ENCODE data around the gene TFCP2.
A peak's percentile ranks its signal among the peaks of the same experiment; 100 is the strongest.
"Not testable (repeated sequence)": the region's sequence is repeated elsewhere in the genome, so short reads cannot be mapped to it uniquely, and the experiment has no call there.

TFCP2 gene, protein sequence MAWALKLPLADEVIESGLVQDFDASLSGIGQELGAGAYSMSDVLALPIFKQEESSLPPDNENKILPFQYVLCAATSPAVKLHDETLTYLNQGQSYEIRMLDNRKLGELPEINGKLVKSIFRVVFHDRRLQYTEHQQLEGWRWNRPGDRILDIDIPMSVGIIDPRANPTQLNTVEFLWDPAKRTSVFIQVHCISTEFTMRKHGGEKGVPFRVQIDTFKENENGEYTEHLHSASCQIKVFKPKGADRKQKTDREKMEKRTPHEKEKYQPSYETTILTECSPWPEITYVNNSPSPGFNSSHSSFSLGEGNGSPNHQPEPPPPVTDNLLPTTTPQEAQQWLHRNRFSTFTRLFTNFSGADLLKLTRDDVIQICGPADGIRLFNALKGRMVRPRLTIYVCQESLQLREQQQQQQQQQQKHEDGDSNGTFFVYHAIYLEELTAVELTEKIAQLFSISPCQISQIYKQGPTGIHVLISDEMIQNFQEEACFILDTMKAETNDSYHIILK

GRCh38 chr12:51172515-51173431, at the start of gene TFCP2:
Gene TFCP2 (minus strand): TSS chr12:51173135. CDS start chr12:51172422, 713 bp downstream.
- DNase-seq, result peak; percentile 91

DNA sequence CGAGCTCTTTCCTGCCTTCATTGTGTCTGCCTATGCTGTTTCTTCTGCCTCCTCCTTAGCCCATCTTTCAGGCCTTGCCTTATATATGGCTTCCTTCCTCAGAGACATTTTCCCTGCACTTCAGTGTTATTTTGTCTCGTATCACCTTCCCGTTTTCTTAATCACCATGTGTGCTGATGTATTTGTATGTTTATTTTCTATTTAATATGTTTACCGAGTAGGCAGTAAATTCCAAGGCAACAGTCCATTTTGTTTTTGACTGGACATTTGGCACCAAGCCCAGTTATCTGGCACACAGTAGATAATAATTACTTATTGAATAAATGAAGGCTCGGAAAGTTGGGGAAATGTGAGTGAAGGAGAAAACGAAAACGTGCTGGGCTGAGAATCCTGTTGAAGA, 49.5 kb upstream of the TFCP2 start:
- peak; percentile 21 for DNase-seq

DNA sequence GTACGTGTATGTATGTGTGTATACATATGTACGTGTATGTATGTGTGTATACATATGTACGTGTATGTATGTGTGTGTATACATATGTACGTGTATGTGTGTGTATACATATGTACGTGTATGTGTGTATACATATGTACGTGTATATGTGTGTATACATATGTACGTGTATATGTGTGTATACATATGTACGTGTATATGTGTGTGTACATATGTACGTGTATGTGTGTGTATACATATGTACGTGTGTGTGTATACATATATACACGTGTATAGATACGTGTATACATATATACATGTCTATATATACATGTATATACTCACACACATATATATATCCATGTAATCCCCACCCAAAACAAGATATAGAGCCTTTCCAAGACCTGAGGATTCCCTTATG, 46.9 kb upstream of the TFCP2 start:
- not testable (repeated sequence) for DNase-seq

GRCh38 chr12:51219322-51219721, 46.4 kb upstream of the TFCP2 start:
- no peak for DNase-seq

GRCh38 chr12:51218607-51219161, 45.7 kb upstream of the TFCP2 start:
- DNase-seq, result no peak

GRCh38 chr12:51217968-51218606, 45.2 kb upstream of the TFCP2 start, which contains the start of gene POU6F1:
Gene POU6F1 (minus strand): TSS chr12:51218062. CDS start chr12:51206836, 11,226 bp downstream.
- DNase-seq, result no peak

DNA sequence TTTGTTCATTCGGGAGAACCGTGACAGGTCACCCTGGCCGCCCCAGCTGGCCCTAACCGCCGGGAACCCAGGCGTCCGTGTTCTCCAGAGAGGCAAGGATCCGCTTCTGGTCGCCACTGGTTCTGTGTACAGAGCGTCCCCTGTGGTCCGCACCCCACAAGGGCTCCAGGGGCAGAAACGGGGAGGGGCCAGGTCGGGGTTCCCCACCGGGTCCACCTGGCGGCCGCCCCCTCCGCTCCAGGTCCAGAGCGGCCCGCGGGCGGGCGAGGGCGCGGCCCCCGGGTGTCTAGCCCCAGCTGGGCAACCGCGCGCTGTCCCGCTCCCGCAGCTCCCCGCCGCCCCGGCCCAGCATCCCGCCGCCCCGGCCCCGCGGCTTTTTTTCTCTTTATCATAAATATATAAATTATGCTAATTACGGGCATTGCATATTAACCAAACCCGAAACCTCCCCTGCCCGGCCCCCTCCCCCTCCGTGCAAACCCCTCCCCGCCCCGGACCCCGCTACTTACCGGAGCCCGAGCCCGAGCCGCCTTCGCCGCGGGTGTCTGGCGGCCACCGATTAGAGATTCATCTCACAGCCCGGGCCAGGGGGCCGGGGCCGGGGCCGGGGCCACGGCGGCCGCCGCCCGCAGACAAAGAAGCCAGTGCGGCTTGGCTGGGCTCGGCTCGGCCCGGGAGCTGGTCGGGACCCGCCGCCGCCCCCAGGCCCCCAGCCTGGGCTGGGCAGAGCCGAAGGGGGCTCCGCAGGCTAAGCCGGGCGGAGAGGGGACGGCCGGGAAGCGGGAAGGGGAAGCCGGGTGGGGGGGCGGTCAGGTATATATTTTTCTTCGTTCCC, 44.4 kb upstream of the TFCP2 start:
- DNase-seq, result no peak

DNA sequence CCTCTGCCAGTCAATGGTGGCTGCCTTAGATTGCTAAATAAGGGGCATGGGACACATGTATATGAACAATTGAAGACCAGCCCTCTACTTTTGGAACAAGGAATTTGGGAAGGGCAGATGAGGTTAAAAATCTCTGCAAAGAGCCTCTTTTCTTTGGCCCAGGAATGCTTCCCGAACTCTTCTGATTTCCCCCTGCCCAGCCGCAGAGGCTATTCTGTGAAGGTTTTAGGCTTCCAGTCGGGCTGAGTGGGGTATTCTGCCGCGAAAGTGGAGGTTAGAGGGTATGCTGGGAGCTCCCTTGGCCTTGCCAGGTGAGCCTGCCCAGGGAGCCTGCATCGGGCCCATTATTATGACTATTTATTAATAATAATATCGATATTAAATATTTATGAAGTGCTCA, 43.7 kb upstream of the TFCP2 start:
- no peak for DNase-seq

DNA sequence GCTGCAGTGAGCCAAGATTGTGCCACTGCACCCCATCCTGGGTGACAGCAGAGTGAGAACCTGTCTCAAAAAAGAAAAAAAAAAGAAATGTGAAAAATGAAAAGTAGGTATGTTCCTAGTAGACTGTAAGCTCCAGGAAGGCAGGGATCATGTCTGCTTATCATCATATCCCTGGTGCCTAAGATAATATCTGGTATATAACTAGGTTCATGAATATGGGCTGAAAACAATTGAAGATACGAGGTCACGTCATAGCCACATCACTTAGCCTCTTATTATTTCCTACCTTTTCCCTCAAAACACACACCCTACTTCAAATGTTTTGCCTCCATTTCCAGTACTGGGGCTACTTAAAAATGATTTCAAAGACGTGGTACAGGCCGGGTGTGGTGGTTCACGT, 42.0 kb upstream of the TFCP2 start:
- DNase-seq, result no peak

GRCh38 chr12:51210690-51211395, 37.9 kb upstream of the TFCP2 start:
- DNase-seq, result no peak

DNA sequence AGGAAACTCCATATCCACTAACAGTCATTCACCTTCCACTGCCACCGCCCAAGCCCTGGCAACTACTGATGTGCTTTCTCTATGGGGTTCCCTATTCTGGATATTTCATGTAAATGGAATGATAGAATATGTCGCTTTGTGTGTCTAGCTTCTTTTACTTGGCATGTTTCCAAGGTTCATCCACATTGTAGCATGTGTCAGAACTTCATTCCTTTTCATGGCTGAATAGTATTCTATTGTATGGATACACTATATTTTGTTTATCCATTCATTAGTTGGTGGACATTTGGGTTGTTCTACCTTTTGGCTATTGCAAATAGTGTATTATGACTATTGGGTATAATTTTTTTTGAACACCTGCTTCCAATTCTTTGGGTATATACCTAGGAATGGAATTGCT, 36.3 kb upstream of the TFCP2 start:
- no peak for DNase-seq

DNA sequence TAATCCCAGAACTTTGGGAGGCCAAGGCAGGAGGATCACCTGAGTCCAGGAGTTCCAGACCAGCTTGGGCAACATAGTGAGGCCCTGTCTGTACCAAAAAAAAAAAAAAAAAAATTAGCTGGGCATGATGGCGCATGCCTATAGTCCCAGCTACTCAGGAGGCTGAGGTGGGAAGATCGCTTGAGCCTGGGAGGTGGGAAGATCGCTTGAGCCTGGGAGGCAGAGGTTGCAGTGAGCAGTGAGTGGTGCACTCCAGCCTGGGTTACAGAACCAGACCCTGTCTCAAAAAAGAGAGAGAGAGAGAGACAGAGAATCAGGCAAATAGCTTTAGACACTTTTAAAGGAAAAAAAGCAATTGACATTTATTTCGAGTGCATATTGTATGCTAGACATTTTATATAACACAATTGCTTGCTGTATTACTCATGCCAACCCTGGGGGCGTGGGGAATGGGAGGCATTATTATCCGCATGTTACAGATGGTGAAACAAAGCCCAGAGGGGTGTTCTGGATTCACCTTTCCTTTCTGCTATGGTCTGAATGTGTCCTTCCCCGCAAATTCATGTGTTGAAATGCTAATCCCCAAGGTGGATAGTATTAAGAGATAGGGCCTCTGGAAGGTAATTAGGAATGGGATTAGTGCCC, 35.2 kb upstream of the TFCP2 start:
- no peak for DNase-seq

DNA sequence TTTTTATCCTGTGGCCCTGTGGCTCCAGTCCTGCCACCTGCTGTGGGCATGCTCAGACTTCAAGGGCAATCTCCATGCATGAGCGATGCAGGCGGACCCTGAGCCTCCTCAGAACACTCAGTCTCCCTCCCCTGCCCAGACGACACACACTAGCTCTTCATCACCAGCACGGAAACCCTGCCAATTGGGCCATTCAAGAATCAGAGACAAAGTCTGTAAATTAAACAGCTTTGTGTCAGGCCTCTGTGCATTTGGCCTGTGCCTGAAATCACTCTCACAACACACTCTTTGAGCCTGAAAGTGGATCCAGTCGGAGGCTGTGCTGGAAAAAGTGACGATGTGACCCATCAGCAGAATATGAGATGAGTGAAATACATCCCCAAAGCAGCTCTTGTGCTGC, 32.4 kb upstream of the TFCP2 start:
- no peak for DNase-seq

DNA sequence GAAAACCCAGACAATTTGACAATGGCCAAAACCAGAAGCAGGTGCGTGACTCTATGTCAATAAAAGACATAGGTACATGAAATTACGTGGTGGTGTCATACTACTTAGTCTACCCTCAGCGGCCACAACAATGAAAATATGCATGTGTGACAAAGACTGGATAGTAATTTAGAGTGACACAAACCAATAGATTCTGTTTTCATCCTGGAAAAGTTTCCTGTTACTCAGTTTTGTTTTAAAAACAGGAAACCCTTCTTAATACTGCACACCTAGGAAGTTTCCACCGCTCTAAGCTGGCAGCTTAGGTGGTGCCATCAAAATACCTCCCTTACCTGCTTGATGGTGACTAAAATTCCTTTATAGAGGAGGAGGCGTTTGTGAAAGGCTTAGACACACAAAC, 29.8 kb upstream of the TFCP2 start:
- DNase-seq, result no peak

- DNase-seq, result no peak
Observed at GRCh38 chr12:51200806-51201205, 27.9 kb upstream of the TFCP2 start.

DNA sequence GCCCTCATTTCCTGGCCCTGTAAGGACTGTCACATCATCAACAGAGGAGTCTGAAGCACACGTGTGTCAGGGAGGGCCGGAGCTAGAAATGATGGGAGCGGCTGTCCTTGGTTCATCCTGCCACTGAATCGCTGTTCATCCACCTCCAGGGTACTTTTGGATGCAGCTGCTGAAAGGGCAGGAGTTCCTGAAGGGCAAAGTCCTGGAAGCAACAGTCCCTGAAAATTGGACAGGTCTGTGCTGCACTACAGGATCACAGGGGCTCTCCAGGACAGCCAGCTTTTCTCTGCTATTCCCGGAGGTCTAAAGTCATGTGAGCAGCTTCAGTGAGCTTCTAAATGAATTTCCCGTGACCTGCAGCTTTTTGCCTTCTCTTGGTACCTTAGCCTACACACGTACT, 27.2 kb upstream of the TFCP2 start:
- no peak for DNase-seq

DNA sequence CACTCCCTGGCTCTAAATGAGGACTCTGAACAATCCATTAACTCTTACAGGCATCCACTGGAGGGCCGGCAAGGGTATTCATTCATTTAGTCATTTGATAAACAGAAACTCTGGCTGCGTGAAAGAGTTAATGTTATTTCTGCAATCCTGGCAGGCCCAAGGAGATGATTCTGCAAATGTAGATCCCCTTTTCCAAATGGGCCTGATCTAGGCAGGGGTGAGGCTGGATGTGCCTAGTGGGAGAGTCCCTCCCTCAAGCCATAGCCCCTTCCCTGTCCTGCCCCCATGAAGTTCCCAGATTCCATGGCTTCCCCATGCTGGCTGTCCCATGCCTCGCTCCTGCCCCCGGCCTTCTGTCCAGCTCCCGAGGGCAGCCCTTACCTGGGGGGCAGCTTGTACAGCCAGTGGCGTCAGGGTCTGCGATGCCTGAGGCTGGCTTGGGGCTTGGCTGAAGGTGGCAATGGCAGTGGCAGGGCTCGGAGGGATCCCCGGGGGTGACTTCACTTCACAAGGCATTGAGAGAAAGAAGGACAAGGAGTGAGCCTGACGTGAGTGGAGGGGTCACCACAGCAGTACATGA, 26.5 kb upstream of the TFCP2 start:
- no peak for DNase-seq

DNA sequence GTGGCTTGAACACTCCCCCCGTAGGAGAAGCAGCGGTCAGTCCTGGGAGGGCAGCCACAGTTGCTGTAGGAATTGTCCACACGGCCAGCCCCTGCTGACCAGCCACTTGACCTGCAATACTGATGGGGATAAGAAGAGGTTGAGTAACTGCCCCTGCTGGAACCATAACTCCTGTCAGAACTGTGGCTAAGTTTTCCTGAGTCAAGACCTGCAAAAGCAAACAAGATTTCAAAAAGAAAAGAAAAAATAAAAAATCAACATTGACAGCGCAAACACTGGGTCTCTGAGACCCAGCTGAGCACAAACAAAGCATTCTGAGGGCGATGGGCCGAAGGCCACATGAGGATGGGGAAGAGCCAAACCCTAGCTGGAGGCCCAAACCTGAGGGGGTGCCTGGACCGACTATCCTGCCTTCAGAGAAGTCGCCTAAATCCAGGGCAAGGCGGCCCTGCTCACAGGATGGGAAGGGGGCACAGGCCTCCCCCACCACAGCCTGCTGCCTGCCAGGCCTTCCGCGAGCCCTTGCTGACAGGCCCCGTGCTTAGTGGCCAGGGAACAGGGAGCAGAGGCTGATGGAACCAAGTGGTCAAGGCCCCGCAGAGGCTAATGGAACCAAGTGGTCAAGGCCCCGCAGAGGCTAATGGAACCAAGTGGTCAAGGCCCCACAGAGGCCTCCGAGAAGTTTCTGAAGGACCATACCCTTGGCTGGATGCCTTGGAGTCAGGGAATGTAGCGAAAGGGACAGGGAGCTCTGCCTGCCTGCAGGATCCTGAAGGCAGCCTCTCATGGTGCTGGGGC, 25.8 kb upstream of the TFCP2 start:
- DNase-seq, result no peak
